HG03060 (cell line): ENCODE data around the gene ENTREP1.

ENCODE experiments used
- ATAC-seq: cut with Tn5 transposase; IDR thresholded peaks from one replicate; pipeline ENCODE4 v1.9.1; 2021; ENCODE audit warnings: low read depth, moderate number of reproducible peaks; ENCODE audit not compliant: unreplicated experiment

ENTREP1 gene

DNA sequence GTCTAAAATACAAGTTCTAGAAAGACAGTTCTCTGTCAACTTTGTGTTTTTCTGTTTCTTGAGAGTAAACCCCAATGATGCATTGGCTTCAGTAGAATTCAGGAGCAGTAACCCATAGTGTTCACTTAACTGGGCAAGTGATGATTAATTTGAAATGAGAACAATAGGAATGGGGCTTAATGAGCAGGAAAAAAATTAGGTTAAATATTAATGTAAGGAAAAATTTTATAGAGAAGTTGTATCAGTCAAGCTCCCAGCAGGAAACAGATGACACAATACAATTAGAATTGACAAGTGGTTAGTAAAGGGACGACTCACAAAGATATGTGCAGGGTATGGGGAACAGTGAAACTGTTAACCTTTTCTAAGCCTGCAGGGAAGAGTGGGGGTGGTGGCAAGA is 38.2 kb downstream of the ENTREP1 start:
- ATAC-seq, result no peak

DNA sequence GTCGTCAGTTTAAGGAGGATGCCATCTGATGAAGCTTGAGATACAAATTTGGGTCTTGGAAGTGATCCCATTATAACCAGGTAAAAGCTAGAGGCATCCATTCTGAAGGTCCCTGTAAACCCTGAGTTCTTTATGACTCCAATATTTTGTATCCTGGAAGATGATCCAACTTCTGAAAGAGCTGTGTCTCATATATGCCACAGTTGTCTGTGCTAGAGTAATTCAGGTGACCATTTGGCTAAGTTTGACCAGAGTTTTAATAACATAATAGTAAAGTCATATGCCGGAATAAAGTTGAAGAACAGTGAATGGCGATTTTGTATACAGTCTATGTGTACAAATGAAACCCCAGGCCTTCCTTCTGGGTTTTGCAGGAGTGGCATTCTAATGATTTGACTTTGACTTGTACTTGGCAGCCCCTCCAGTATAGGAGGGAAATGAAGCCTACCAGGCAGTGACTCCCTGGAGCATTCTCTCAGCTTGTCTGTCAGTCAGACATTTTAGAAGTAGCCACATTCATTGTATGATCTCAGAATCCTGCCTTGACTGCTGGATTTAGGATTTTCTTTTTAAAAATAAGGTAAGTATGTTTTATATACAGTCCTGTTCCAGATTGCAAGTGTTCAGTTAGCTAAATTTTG is 39.6 kb downstream of the ENTREP1 start:
- ATAC-seq, result no peak

DNA sequence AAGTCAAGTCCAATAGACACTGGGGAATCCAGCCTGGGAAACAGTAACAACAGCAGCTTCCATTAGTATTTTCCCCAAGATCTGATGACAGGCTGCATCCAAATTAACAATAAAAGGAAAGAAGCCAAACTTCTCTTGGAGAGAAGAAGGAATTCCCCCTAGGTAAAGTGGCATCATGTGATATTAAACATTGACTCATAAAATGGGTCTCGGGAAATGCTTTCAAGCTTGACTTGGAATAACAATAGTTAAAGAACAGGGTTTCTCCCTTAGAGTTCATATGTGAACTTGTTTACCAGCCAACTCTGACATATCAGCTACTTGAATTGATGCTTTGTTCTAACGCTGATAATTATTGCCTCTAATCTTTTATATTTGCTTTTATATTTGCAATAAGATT is 45.4 kb downstream of the ENTREP1 start:
- ATAC-seq, result no peak

DNA sequence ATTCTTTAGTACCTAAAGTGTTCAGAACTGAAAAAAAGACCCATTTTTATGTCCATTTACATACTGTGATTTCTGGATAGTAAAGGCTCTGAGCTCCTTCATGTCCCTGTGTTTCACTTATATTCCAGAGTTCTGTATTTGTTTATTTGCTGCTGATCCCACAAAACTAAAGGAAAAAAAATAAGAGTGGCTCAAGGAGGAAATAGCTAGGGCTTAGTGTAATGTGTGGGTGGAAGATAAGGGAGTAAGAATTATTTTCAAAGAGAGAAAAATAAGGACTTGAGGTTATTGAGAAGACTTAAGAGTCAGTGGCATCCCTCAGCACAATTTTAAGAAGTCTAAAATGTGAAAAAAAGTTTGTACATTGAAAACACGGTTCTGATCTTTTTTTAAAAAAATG is 46.0 kb downstream of the ENTREP1 start:
- ATAC-seq, result no peak

DNA sequence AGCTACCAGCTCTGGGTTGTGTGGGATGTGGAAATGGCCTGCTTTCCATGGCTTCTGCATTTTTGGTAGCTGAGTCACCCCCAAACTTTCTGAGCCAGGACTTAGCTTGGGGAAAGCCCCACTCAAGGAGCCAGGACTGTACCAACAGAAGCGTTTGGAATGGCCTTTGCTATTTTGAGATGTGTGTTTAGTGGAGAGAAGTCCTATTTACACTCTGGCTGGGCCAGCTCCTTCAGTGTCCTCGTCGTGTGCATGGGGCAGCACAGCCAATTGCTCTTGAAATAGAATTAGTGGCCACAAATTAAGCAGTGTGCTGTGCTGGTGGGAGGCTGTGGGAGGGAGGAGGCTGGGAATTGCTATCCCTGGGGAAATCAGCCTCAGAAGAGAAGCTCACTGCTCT is 51.6 kb downstream of the ENTREP1 start:
- ATAC-seq, result no peak

DNA sequence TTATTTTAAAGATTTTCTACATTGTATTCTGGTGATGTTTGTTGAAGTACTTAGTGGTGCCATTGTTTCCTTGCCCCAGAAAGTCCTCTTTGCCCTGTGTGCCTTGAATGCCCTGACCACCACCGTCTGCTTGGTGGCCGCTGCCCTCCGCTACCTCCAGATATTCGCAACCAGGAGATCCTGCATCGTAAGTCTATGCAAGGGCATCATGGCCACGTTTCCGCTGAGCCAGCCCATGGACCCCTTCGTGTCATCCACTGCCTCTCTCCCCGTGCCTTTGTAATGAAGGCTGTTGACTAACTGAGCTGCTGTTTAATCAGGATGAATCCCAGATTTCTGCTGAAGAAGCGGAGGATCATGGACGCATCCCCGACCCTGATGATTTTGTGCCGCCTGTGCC is 52.3 kb downstream of the ENTREP1 start:
- no peak for ATAC-seq

DNA sequence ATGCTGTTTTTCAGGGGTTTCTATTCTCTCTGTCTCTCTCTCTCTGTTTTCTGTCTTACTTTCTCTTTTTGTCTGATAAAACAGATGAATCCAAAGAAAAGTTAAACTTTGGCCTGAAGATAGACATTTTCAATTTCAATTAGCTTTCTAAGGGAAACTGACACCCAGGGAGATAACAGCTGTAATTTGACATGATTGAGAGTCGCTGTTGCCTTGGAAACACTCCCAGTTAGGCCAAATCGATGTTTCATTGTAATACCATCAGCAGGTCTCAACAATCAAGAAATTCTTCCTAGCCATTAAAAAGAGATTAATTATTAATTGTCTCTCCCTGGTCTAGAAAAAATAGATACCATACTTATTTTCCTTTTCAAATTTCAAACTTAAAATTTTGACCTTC is 53.0 kb downstream of the ENTREP1 start:
- ATAC-seq, result no peak

DNA sequence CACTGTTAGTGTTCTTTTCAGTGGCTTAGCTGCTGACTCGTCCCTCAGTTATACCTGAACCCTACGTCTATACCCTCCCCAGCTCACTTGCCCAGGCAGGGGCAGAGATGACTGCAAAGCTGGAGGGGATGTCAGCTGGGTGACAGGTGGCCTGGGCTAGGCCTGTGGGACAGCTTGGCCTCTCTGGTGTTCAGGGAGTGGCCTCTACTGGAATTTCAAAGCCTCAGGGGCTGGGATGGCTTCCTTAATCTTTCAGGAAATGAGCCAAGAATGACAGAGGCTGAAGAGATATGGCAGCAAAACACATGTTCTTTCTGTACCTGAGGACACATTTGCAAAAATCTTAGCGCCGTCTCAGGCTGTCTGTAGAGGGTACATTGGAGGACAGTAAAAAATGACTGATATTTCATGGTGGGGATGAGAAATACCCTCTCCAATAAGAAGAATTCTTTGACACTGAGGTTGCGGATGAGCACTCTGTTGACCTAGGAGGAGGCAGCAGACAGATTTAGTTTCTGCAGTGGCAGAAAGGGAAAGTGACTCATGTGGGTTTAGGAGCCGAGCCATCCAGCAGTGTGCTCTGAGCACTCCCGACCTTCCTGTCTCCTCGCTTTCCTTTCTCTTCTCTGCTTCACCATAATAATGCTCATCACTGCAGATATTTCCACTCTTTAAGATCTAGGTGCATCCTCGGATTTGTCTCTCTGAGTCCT is 54.4 kb downstream of the ENTREP1 start:
- no peak for ATAC-seq

DNA sequence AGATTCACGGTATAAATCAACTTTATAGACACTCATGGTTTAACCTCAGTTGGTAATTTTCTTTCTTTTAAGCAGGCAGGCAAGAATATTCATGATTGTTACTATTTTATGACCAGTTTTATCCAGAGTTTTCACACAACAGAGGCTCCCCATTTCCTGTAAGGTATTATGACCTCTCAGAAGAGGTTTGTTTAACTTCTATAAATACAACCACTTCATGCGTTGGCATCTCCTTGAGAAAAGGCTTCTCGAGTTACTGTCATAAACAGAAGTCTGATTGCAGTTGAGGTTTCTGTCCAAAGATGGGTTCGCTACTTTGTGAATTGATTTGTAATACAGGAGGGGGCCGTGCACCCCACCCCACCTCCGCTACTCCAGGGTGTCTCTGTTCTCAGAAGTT is 55.3 kb downstream of the ENTREP1 start:
- ATAC-seq, result no peak

DNA sequence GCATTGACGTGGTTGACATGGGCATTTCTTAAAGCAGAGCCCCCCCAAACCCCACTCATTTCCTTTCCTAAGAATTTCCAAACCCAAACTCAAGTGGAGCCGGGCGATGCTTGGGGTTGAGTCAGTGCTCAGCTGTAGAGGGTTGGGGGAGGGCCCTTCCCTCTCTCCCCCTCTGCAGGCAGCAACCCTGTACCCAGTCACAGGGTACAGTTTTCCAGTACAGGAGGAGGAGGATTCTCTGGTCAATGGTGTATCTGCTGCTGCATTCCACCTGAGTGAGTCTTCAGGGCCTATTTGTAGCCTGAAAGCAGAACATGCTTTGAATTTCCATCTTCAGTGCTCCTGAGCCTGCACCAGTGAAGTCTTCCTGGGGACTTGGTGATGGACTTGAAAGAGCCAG is 55.8 kb downstream of the ENTREP1 start:
- no peak for ATAC-seq

DNA sequence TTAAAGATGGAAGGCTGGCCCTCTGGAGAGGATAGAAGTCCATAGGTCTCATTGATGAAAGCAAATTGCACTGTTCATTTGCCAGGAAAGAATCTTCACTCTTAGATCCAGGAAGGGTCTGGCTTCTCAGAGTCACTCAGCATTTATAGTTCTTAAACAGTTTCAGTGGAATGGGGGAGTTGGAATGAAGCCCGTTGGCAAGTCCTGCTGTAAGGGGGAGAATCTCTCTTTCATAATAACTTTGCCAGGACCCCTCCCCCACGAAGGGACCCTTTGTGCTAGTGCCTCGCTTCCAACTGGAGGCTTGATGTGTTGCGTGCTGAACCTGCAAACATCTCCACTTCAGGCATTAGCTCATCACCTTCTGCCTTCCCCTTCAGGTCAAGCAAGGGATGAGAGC is 57.1 kb downstream of the ENTREP1 start:
- ATAC-seq, result no peak

DNA sequence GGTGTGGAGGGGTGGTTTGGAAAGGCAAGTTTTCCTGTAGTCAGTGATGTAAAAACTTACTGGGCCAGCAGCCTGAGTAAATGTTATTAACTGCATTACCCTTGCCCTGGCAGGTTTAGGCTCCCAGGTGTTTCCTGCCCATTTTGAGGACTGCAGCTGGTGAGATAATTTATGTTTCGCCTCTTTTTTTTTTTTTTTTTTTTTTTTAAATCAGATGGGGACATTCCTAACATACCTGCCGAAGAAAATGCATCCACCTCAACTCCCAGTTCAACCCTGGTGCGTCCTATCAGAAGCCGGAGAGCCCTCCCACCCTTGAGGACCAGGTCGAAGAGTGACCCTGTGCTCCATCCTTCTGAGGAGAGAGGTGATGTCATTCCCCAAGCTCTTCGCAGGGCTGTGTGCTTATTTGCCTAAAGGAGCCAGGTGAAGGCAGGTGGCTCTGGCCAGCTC is 60.6 kb downstream of the ENTREP1 start:
- ATAC-seq, result no peak

DNA sequence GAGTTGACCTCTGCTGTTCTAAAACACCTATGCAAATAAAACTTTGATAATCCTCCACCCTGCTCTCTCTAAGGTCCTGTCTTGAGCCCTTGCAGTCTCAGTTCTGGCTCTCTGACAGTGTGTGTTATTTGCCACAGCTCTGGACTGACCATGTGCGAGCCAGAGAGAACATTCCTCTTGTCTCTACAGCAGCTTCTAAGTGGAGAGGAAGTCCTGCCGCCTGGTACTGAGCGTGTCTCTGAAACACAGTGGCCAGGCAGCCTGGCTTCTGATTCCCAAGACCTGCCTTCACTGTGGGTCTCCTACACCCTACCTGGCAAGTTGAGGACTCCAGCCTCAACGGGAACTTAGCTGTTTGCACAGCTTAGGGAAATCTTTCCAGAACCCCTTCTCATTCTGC is 61.6 kb downstream of the ENTREP1 start:
- no peak for ATAC-seq

DNA sequence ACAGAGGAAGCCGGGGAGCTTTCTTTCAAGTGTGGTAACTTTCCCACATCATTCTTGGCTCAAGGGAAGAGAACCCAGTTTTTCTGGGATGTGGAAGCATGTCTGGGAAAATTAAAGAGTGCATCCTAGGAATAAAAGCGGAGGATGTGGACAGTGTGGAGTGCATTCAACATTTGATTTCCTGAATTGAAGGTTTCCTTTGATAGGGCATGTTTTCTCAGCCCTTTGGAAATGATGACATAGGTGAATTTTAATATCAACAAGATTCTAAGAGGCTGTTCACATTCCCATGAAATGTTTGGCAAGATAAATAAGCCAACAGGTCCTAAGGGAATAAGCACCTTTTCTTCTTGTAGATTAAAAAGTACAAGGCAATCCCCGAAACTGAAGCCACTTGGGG is 63.6 kb downstream of the ENTREP1 start:
- no peak for ATAC-seq

DNA sequence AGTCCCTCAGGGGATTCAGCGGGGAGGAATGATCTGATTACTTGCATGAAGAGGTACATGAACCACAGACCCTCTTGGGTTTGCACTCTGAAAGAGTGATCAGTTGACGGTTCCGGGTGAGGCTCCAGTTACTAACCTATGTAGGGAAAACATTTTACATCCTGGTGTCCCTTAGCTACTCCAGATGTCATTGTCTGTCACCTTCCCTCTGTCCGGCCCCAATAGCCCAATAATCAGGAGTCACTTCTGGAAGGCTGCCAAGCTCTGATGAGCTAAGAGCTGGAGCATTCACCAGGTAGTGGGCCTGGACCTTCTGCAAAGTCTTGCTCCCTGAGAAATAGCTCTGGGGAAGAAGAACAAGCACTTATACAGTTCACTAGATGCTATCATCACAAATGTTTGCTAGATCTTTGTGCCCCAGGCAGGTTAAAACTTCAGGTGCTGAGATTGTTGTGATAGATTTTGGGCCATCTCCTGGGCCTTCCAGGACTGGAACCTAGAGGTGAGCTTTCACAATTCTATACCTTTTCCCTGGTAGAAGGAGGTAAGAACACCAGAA is 64.5 kb downstream of the ENTREP1 start:
- ATAC-seq, result no peak

DNA sequence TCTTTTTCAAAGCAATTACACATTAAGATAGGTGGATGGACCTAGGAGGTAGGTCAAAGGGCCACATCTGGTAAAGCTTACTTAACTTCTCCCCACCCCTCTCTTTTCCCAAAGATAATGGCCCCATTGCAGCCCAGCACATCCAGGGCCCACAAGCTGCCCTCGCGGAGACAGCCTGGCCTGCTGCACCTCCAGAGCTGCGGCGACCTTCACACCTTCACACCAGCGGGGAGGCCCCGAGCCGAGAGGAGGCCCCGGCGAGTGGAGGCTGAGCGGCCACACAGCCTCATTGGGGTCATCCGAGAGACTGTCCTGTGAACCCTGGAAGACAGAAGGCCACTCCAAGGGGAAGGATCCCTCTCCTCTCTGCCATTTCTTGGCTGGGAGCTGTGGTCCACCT is 66.5 kb downstream of the ENTREP1 start:
- ATAC-seq, result no peak

DNA sequence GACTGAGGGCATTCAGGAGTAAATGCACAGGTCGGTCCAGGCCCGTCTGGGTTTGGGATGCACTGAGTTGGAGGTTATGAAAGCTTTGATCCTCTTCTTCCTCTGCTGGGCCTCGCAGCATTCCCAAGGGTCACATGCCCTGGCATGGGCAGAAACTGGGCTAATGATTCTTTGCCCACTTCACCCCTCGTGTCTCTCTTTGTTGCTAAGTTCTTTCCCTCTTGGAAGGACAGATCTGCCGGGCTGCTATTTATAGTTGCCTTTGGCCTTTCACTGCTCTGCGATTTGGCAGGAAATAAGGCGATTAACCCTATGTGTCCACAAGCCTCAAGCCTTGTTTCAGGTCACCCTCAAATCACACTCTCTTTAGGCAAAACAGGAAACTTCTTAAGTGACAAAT is 66.9 kb downstream of the ENTREP1 start:
- ATAC-seq, result no peak

DNA sequence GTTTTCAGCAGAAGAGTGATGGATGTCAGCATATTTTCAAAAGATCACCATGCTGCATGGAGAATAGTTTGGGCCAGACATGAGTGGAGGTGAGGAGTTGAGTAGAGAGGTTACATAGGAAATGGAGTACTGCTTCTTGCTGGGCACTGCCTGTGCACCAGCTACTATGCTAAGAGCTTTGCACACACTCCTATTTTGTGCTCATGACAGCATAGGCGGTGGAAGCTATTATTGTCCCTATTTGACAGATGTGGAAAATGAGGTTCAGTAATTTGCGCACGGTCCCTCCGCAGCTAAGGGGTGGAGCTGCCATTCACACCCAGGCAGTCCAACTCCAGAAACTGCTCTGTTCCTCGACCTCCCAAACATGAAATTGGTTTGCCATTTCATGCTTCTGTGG is 67.8 kb downstream of the ENTREP1 start:
- no peak for ATAC-seq

DNA sequence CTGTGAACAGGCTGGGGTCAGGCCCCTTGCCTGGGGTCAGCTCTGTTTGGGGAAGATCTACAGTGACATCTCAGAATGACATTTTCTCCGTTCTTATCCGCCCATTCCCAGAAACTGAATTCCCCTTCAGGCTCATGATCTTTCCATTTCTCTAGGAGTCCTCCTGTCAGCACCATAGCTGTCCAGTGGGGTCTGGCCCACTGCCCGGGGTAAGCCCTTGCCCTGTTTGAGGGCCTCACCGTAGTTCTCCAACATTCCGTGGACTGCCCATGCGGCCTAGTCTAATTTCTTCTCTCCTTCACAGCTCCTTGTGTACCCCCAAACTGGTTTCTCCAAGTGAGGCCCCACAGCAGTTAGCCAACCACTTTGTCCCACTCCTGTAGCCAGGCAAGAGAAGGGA is 68.4 kb downstream of the ENTREP1 start:
- no peak for ATAC-seq

DNA sequence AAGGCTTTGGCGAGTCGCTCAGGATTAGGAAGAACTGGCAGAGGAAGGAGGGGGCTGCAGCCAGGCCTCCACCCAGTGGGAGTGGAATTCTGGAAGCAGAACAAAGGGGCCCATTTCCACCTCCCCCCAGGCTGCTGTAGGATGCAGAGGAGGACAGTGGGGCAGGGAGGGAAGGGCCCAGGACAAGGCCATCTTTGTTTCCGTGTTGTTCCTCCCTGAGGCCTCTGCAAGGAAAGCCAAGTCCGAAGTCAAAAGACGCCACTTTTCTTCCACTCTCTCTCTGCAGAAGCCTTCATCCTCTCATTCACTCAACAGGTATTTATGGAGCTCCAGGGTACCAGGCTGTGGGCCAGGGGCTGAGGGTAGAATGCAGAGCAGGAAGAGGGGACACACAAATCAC is 70.7 kb downstream of the ENTREP1 start:
- no peak for ATAC-seq

DNA sequence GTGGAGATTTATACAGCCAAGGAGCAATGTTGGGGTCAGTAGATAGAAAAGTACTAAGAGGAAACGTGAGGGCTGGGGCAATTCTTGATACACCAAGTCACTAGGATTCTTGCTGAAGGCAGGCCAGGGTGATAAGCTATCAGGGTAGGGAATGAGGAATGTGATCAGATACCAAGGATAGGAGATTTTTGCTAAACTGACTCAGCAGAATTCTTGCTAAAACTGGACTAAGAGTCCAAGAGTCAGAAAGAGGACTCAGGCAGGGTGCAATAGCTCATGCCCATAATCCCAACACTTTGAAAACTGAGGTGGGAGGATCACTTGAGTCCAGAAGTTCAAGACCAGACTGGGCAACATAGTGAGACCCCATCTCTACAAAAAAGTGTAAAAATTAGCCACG is 71.7 kb downstream of the ENTREP1 start:
- ATAC-seq, result no peak
